NCI-H2029 (cell line): ENCODE data around the gene ENAH.
"Not testable (repeated sequence)": the region's sequence is repeated elsewhere in the genome, so short reads cannot be mapped to it uniquely, and the experiment has no call there.

ENCODE experiments used
- DNase-seq: peaks from one replicate; lab custom pipeline; 2025; lab: John Stamatoyannopoulos, UW

Gene ENAH

GRCh38 chr1:225674381-225674780, 21.5 kb upstream of the ENAH start:
- no peak for DNase-seq

DNA sequence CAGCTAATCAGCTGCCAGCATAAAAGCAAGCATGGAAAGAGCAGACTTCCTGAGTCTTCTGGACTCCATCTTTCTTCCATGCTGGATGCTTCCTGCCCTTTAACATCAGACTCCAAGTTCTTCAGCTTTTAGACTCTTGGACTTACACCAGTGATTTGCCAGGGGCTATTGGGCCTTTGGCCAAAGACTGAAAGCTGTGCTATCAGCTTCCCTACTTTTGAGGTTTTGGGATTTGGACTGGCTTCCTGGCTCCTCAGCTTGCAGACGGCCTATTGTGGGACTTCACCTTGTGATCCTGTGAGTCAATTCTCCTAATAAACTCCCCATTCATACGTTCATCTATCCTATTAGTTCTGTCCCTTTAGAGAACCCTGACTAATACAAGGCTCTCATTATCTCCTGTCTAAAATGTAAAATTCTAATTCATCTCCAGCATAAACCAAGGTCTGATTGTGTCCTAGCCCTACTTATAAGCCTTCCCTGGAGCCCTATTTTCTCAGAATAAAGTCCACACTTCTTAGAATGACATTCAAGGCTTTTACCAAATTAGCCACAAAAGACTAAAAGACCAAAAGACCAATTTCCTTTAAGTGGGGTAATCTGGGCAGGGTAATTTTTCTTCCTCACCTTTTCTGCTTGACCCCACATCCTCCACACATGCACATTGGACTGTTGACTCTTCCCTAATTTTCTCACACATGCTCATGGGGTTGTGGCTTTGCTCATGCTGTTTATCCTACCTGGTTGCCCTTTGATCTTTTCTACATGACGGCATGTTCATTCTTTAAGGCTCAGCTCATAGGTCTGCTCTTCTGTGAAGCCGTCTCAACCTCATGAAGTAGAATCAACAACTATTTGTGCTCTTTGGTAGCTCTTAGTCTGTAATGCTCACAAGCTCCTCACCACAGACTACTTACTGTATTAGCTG, 18.1 kb upstream of the ENAH start:
- DNase-seq = no peak

DNA sequence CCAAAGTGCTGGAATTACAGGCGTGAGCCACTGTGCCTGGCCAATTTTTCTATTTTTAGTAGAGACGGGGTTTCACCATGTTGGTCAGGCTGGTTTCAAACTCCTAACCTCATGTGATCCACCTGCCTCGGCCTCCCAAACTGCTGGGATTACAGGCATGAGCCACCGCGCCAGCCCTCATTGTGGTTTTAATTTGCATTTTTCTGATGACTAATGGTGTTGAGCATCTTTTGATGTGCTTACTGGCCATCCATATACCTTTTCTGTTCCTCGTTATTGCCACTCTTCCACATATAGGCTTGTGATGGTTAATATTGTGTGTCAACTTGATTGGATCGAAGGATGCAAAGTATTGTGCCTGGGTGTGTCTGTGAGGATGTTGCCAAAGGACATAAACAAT, 17.4 kb upstream of the ENAH start:
- DNase-seq = no peak

- no peak for DNase-seq
These were observed 15.3 kb upstream of the ENAH start for GRCh38 chr1:225668222-225668621.

DNA sequence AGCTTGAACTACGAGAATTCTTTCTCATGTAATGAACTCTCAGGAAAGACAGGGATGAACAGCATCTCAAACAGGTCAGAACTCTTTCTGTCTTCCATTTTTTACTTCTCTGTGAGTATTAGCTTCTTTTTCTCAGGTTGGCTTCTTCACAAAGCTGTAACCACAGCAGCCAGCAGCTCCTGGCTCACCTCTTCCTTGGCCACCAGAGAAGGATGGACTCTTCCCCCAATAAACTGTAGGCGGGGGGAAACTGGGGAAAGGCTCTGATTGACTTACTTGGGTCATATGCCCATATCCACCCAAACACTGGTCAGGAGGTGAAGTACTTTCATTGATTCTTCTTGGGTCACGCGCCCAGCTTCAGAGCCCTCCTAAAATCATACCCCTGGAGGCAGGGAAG, 14.4 kb upstream of the ENAH start:
- DNase-seq = no peak

DNA sequence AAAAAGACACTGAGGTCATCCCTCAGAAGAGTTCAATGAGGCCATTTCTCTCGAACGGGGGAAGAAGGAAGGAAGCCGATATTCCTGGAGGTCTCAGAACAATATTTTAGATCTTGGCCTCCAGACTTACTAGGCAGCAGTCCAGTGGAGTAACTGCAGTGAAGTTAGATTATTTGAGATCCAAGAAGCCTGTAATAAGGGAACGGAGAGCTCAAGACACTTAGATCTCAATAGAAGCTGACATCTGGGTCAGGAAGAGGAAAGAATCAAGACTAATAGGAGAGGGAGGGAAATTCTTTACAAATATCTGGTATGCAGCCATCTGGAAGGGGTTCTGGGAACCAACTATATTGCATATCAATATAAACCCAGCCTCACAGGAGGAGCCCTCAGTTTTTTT, 13.6 kb upstream of the ENAH start:
- no peak for DNase-seq

- DNase-seq = no peak
These were observed 11.8 kb upstream of the ENAH start for GRCh38 chr1:225664762-225665161.

DNA sequence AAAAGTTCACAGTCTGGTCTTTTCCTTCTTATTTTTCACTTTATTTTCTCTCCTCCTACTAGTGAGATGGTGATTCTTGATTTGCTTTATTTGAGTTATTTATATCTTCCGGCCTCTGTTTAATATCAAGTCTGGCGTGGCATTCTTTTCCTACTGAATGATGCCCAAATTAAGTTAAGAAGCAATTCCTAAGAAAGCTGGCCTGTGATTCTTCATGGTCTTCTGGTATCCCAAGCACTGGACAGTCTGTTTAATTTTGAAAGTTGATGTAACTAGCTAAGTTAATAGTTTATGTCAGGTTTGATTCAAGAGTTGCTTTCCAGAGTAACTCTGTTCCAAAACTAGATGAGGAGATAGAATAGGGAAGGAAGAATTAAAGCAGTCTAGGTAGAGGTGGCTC, 9.2 kb upstream of the ENAH start:
- DNase-seq = no peak

DNA sequence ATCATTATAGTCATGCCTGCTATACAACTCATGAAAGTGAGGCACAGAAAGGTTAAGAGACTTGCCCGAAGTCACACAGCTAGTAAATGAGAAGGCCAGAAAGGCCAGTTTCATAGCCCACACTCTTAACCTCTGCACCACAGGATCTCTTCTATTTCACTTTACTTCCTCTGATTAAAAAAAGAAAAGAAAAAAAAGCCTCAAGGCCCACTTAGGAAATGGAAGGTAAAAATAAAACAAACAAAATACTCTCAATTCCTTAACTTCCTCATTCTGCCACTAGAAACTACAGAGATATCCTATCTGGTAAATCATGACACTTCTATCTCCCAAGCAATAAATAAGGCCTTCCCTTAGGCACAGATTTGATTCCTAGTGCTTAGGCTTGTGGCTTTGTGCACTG, 7.6 kb upstream of the ENAH start:
- no peak for DNase-seq

GRCh38 chr1:225658041-225658440, 5.1 kb upstream of the ENAH start:
- no peak for DNase-seq

GRCh38 chr1:225657462-225657989, 4.6 kb upstream of the ENAH start:
- DNase-seq = no peak

- DNase-seq = not testable (repeated sequence)
These were observed 3.3 kb upstream of the ENAH start for GRCh38 chr1:225656259-225656655.

DNA sequence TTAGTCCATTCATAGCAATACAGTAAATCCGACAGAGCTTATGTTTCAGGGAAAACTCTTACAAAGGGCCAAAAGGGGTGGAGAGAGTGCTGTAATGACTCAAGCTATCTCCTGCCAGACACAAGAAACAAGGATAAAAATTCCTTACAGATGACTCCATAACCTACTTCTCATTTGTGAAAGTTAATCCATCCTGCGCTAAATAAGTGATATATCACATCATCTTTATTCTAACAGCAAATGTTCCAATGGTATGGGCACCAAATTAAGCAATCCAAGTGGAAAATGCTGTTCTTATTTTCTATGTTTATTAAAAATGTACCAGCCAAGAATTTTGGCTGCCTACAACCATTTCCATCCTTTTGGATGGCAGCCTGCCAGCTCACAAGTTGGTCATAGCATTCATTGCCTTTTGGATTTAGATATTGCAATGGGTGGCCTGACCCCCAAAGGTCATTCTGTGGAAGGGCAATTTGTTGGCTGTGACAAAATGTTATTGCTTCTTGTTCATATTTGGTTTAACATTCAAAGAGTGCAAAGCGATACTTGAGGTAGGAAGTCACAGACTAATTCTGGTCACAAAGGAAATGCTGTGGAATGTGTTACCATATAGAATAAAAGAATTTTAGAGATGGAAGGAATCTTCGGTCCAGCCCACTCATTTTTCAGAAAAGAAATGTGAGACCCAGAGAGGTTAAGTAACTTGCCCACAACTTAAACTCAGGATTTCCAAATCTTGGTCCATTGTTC, 2.8 kb upstream of the ENAH start:
- DNase-seq = no peak

GRCh38 chr1:225654688-225655508, 2.0 kb upstream of the ENAH start:
- no peak for DNase-seq

- no peak for DNase-seq
These were observed 1.3 kb upstream of the ENAH start for GRCh38 chr1:225654277-225654597.

DNA sequence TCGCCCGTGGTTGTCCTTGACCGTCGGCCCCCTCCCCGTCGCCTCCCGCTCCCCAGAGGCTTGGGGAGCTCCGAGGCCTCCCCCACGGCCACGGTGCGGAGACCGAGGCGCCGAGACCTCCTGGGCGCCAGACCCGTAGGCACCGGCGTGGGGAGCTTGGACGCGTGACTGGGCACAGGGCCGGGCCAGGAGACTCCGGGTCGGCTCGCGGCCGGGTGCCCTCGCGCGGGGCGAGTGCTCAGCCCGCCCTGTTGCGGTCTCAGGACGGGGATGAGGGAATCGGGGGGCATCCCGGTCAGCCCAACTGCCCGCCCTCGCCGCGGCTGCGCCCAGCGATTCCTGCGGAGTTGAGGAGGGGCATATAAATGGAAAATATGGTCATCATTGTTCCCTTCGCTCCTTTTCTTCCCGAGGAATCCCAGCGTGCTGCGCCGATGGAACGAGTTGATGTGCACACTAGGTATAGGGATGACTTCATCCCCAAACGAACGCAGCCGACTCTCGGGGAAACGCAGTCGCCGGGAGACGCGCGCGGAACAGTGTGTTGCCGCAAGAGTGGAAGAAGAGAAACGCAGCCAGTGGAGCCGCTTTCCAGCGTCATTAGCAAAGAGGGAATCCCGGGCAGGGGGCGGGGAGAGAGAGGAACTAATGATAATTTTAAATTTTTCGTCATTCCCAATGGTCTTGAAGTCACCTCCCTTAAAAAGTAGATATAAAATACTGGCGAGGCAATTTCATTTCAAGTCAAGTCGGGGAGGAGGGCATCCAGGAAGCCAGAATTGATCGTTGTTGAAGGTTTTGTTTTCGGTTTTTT, 747 bp upstream of the ENAH start:
- peak; percentile 74 for DNase-seq

GRCh38 chr1:225651872-225652728, 823 bp downstream of the ENAH start:
- peak; percentile 31 for DNase-seq

- DNase-seq = no peak
These were observed 1.5 kb downstream of the ENAH start for GRCh38 chr1:225651376-225651871.

GRCh38 chr1:225650179-225650578, 2.7 kb downstream of the ENAH start:
- DNase-seq = no peak

DNA sequence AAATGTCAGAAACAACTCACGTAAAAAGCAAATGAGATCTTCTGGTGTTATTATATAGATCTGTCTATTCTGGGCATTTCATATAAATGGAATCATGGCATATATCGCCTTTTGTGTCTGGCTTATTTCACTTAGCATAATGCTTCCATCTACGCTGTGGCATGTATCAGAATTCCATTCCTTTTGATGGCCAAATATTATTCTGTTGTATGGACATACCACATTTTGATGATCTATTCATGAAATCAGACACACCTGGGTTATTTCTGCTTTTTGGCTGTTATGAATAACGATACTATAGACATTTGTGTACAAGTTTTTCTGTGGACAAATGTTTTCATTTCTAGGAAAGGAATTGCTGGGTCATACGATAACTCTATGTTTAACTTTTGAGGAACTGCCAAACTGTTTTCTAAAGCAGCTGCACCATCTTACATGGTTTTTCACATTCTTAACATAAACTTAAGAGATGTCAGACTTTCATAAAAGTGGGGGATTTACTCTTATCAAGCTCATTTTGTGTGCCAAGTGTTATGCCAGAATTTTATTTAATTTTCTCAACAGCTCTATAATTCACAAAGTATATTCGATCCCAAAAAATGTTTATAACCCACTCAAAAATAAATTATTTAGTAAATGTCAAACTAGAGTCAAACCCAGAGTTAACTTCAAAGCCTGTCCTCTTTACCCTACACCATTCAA, 7.6 kb downstream of the ENAH start:
- no peak for DNase-seq
